Measurements from ENCODE around the gene BMPR1B.

Gene BMPR1B

GRCh38 chr4:94763500-94763899 is 5.7 kb downstream of the BMPR1B start:
- H4K20me1 ChIP-seq (ENCODE audit: insufficient read depth, low read length), result no peaks in the 10 kb centered on the region
- no peak overlapping the region for H3K9ac ChIP-seq (ENCODE audit: low read length)
- no peaks in the 10 kb centered on the region for H3K9me3 ChIP-seq (replicated peaks; ENCODE audit: insufficient read depth, low read length)
- TF ChIP-seq EZH2 (optimal IDR thresholded peaks at IDR 0.05; ENCODE audit: low read depth, low read length), result no peak
- no peak for TF ChIP-seq EZH2phosphoT487 (IDR thresholded peaks at IDR 0.05; ENCODE audit: low read length)
- TF ChIP-seq CTCF (IDR thresholded peaks at IDR 0.05; ENCODE audit: low read length), result no peak
- H3K79me2 ChIP-seq (ENCODE audit: low read length), result no peaks in the 10 kb centered on the region
- no peak overlapping the region for H3K4me2 ChIP-seq (ENCODE audit: low read depth, low read length)
- no peak overlapping the region for H3K27ac ChIP-seq (ENCODE audit: low read length)
- no peaks in the 10 kb centered on the region for H3K27me3 ChIP-seq (replicated peaks; ENCODE audit: insufficient read depth, low read length)
- no peak overlapping the region for H3K4me3 ChIP-seq (ENCODE audit: low read length)
- no peaks in the 10 kb centered on the region for H3K4me1 ChIP-seq (ENCODE audit: low read length)
- no peak for DNase-seq
- H2AFZ ChIP-seq (ENCODE audit: low read length), result no peak overlapping the region
- no peaks in the 10 kb centered on the region for H3K36me3 ChIP-seq (replicated peaks; ENCODE audit: insufficient read depth, low read length)
- no peaks in the 10 kb centered on the region for H3F3A ChIP-seq (ENCODE audit: insufficient read depth, low read length)
- no peaks in the 10 kb centered on the region for H3K9me2 ChIP-seq (replicated peaks; ENCODE audit: insufficient read depth, low read length)

DNA sequence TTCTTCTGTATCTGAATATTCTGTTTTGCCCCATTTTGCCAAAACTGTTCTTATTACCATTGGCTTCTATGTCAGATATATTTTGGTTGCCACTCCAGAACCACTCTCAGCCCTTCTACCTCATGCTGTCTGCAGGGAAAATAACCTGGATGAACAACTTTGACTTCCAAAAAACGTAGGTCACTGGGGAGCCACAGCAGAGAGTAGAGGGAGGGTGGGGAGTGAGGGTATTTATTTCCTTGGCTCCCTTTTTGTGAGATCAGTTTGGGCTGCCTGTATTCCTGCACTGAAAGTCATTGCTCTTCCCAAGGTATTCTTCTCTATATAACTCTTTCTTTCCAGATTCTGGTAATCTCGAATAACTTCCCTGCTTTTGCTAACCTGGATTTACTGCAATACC is 6.3 kb downstream of the BMPR1B start:
- Histone ChIP-seq H3K9ac (ENCODE audit: low read length) (no peak overlapping the region), H2AFZ (ENCODE audit: low read length) (no peak overlapping the region), H3K27me3 (replicated peaks; ENCODE audit: insufficient read depth, low read length) (no peaks in the 10 kb centered on the region), H3K27ac (ENCODE audit: low read length) (no peak overlapping the region), H3K9me2 (replicated peaks; ENCODE audit: insufficient read depth, low read length) (no peaks in the 10 kb centered on the region), H3K4me2 (ENCODE audit: low read depth, low read length) (no peak overlapping the region), H3K79me2 (ENCODE audit: low read length) (no peaks in the 10 kb centered on the region), H3F3A (ENCODE audit: insufficient read depth, low read length) (no peaks in the 10 kb centered on the region), H3K9me3 (replicated peaks; ENCODE audit: insufficient read depth, low read length) (no peaks in the 10 kb centered on the region), H3K36me3 (replicated peaks; ENCODE audit: insufficient read depth, low read length) (no peaks in the 10 kb centered on the region), H4K20me1 (ENCODE audit: insufficient read depth, low read length) (no peaks in the 10 kb centered on the region), H3K4me3 (ENCODE audit: low read length) (no peak overlapping the region), H3K4me1 (ENCODE audit: low read length) (no peaks in the 10 kb centered on the region)
- DNase-seq, result no peak
- TF ChIP-seq CTCF (IDR thresholded peaks at IDR 0.05; ENCODE audit: low read length) (no peak), EZH2 (optimal IDR thresholded peaks at IDR 0.05; ENCODE audit: low read depth, low read length) (no peak), EZH2phosphoT487 (IDR thresholded peaks at IDR 0.05; ENCODE audit: low read length) (no peak)

DNA sequence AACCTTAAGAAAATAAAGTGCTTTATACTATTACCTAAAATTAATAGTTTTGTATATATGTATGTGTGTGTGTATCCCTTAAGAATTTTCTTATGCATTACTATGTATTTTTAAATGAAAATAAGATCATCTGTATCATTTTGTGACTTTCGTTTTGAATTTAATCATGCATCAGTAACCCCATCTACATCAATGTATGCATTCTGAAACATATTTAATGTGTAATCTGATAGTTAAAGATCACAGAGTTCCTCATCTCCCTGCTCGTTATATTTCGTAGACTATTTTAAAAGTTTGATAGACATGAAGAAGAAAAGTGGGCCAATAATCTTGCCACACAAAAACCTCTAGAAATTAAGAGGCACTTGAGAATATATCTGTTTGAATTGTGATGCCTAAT is 7.4 kb downstream of the BMPR1B start:
- no peak for DNase-seq
- Histone ChIP-seq H3K9me2 (replicated peaks; ENCODE audit: insufficient read depth, low read length) (no peaks in the 10 kb centered on the region), H3K9me3 (replicated peaks; ENCODE audit: insufficient read depth, low read length) (no peaks in the 10 kb centered on the region), H3K9ac (ENCODE audit: low read length) (no peak overlapping the region), H3K79me2 (ENCODE audit: low read length) (no peaks in the 10 kb centered on the region), H4K20me1 (ENCODE audit: insufficient read depth, low read length) (no peaks in the 10 kb centered on the region), H2AFZ (ENCODE audit: low read length) (no peak overlapping the region), H3K4me1 (ENCODE audit: low read length) (no peaks in the 10 kb centered on the region), H3K27ac (ENCODE audit: low read length) (no peak overlapping the region), H3K36me3 (replicated peaks; ENCODE audit: insufficient read depth, low read length) (no peaks in the 10 kb centered on the region), H3F3A (ENCODE audit: insufficient read depth, low read length) (no peaks in the 10 kb centered on the region), H3K27me3 (replicated peaks; ENCODE audit: insufficient read depth, low read length) (no peaks in the 10 kb centered on the region), H3K4me2 (ENCODE audit: low read depth, low read length) (no peak overlapping the region), H3K4me3 (ENCODE audit: low read length) (no peak overlapping the region)
- TF ChIP-seq EZH2 (optimal IDR thresholded peaks at IDR 0.05; ENCODE audit: low read depth, low read length) (no peak), EZH2phosphoT487 (IDR thresholded peaks at IDR 0.05; ENCODE audit: low read length) (no peak), CTCF (IDR thresholded peaks at IDR 0.05; ENCODE audit: low read length) (no peak)

Measured in MM.1S (cell line).